NCI-H226 (cell line): ENCODE measurements around the gene ADIRF.
"Not testable (repeated sequence)": the region's sequence is repeated elsewhere in the genome, so short reads cannot be mapped to it uniquely, and the experiment has no call there.

ENCODE experiments used
- DNase-seq: peaks from one replicate; pipeline ENCODE4 v3.0.0-alpha.2; 2015

The ADIRF gene

GRCh38 chr10:86981716-86982115 is 13.4 kb downstream of the ADIRF start:
- no peak for DNase-seq

GRCh38 chr10:86984498-86984897 is 16.2 kb downstream of the ADIRF start:
- not testable (repeated sequence) for DNase-seq

GRCh38 chr10:86988520-86988919 is 20.2 kb downstream of the ADIRF start:
- no peak for DNase-seq

DNA sequence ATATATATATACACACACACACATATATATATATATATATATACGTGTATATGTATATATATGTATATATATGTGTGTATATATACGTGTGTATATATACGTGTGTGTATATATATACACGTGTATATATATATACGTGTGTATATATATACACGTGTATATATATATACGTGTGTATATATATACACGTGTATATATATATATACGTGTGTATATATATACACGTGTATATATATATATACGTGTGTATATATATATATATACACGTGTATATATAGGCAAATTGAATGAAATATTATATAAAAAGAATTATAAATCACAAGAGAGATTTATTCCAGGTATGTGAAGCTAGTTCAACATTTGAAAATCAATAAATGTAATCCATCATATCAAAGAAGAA is 23.1 kb downstream of the ADIRF start:
- not testable (repeated sequence) for DNase-seq

- DNase-seq: no peak
These were observed 24.2 kb downstream of the ADIRF start for GRCh38 chr10:86992456-86992855.

DNA sequence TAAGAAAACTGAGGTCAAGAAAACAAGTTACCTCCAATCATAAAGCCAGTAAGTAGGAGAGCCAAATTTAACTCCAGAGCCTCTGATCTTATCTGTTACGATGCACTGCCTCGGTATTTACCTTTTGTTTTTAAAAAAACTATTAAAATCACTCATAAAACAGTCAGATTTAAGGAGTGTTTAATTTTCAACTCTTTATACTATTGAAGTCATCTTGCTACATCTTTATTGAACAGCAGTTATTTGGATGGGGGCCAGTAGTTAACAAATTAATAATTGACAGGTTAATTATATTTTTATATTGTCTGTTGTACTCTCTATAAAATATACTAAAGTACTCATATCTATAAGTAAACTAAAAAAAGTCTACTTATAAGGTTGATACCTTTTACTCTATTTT is 24.6 kb downstream of the ADIRF start:
- no peak for DNase-seq

GRCh38 chr10:86999802-87000403 is 31.6 kb downstream of the ADIRF start:
- not testable (repeated sequence) for DNase-seq

DNA sequence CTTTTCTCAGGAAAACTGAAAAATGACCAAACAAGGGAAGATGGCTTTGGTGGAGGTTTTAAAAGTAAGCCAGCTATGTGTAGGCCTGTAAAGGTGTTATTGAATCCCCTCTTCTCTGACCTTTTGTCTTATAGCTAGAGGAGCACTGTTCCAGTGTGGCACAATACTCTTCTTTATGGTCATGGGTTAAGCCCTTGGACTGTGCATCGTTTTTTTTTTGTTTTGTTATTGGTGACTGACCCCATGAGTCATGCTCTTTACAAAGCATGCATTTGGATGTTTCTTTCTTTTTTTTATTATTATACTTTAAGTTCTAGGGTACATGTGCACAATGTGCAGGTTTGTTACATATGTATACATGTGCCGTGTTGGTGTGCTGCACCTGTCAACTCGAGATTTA is 32.2 kb downstream of the ADIRF start:
- DNase-seq: no peak

DNA sequence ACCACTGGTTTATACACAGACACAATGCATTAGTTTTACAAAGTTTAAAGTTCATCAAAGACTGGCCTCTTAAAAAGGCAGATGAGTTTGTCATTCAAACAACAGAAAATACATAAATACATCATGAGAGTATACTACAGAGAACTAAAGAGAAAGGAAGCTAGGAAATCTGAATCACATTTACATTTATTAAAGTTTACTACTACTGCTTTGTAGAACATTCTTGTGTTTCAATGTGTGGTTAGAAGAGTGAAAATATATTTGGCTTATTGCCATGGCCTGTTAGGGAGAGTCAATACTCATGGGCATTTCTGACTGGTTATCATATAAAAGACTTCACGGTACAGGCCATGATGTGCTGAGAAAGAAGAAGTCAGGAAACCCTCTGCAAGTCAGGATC is 38.8 kb downstream of the ADIRF start:
- DNase-seq: not testable (repeated sequence)

GRCh38 chr10:87007674-87008073 is 39.4 kb downstream of the ADIRF start:
- DNase-seq: not testable (repeated sequence)

DNA sequence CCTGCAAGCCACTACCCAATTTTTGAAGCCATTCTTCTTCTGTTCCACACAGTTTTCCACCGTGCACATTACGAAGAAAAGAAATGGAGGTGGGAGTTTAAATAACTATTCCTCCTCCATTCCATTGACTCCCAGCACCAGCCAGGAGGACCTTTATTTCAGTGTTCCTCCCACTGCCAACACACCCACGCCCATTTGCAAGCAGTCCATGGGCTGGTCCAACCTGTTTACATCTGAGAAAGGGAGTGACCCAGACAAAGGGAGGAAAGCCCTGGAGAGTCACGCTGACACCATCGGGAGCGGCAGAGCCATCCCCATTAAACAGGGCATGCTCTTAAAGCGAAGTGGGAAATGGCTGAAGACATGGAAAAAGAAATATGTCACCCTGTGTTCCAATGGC is 40.0 kb downstream of the ADIRF start:
- not testable (repeated sequence) for DNase-seq

DNA sequence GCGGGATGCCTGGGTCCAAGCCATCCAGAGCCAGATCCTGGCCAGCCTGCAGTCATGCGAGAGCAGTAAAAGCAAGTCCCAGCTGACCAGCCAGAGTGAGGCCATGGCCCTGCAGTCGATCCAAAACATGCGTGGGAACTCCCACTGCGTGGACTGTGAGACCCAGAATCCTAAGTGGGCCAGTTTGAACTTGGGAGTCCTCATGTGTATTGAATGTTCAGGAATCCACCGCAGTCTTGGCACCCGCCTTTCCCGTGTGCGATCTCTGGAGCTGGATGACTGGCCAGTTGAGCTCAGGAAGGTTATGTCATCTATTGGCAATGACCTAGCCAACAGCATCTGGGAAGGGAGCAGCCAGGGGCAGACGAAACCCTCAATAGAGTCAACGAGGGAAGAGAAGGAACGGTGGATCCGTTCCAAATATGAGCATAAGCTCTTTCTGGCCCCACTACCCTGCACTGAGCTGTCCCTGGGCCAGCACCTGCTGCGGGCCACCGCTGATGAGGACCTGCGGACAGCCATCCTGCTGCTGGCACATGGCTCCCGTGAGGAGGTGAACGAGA is 40.9 kb downstream of the ADIRF start:
- DNase-seq: not testable (repeated sequence)

- not testable (repeated sequence) for DNase-seq
These were observed 45.2 kb downstream of the ADIRF start for GRCh38 chr10:87013528-87013927.

DNA sequence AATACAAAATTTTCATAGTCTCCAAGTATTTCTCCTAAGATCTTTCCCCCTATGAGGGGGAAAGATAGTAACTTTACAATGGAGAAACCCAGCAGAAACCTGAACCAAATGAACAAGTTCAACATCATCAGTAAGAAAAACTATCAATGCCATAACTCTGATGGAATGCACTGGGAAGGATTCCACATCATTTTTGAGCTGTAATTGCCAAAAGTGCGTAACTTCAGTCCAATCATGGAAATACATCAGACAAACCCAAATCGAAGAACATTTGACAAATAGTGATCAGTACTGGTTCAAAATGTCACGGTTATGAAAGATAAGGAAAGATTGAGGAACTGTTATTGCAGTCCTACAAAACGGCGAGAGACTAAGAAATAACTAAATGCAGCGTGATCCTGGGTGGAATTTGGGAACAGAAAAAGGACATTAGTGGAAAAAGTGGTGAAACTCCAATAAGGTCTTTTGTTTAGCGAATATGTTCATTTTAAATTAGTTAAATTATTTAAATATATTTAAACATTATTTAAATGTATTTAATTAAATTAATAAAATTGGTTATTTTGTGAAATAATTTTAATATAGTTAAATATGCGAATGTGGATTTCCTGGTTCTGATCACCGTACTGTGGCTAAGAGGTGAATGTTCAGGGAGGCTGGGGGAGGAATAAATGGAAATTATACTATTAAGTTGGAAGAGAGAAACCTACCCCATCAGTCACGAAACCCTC is 46.9 kb downstream of the ADIRF start:
- not testable (repeated sequence) for DNase-seq

- DNase-seq: not testable (repeated sequence)
These were observed 49.8 kb downstream of the ADIRF start for GRCh38 chr10:87018127-87018526.

DNA sequence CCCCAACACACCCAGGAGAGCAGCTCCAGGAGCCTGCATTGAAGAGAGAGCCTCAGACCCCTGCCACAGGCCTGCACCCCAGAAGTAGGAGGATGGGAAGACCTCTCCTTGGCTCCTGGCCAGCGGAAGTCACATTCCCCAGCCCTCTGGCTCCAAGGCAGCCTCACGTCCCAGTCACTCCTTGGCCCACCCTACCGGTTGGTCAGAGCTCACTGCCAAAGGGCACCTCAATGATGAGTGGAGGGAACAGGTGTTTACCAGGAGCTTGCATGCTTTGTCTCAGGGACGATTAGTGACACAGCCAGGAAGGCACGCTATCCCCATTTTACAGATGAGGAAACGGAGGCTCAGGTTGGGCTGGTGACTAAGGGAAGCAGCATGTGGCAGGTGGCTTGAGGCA is 50.8 kb downstream of the ADIRF start:
- DNase-seq: not testable (repeated sequence)

DNA sequence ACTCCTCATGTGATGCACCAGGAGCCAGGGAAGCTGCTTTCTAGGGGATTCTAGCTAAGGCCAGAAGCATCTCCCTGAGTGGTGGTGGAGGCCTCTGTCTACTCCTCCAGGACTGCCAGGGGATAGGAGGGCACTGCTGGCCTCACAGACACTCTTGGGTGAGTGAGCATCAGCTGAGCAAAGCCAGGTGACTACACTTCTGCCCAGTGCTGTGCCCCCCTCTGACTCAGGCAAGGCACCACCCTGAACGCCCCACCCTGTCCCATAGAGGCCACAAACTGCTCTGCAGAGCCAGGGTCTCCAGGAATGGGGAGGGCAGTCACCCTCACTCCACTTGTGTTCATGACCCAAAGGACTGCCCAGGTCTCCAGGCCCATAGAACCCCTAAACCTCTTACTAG is 51.2 kb downstream of the ADIRF start:
- not testable (repeated sequence) for DNase-seq

GRCh38 chr10:87020056-87020455 is 51.8 kb downstream of the ADIRF start, which contains the start of gene FAM25A:
FAM25A (plus strand) TSS chr10:87020294; CDS start chr10:87020325, 31 bp downstream.
- not testable (repeated sequence) for DNase-seq
